ENCODE measurements around the gene DCAF8L2.
"Not testable (repeated sequence)": the region's sequence is repeated elsewhere in the genome, so short reads cannot be mapped to it uniquely, and the experiment has no call there.

The DCAF8L2 gene

DNA sequence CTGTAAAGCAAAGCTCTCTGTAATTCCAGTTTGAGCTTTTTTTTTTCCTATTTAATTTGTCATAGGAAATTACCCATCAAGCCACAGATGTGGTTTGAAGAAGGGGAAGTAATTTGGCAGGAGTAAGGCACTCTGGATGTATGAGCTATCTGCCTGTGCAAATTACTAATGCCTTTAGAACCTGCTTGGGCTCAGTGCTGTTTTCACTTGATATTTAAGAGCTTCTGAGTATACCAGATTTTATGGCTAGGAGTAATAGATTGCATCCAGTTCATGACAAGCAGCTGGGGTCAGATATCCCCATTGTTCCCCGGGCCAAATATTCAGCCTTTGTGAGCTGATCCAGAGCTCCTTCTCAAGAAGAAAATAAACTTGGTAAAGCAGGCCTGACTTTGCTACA lies 89.1 kb downstream of the DCAF8L2 start:
- DNase-seq (ENCODE audit: low read depth in 2 of 2) = no peak

DNA sequence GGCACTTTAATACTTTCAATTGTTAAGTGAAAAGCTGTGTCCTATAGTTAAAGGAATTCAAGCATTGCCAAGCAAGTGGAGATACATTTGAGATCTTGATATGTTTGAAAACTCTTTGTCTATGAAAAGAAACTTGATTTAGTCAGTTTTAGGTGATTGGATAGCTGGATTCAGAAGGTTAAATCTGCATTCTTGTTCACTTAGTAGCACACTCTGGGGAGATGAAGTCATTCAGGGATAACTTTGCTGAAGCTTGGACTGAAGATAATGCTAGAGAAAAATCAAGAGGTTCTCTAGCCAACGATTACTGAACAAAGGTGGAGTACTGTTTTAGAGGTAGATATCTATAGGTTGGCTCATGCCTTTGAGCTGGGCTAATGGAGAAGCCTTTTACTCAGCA lies 90.6 kb downstream of the DCAF8L2 start:
- DNase-seq (ENCODE audit: low read depth in 2 of 2) = no peak

DNA sequence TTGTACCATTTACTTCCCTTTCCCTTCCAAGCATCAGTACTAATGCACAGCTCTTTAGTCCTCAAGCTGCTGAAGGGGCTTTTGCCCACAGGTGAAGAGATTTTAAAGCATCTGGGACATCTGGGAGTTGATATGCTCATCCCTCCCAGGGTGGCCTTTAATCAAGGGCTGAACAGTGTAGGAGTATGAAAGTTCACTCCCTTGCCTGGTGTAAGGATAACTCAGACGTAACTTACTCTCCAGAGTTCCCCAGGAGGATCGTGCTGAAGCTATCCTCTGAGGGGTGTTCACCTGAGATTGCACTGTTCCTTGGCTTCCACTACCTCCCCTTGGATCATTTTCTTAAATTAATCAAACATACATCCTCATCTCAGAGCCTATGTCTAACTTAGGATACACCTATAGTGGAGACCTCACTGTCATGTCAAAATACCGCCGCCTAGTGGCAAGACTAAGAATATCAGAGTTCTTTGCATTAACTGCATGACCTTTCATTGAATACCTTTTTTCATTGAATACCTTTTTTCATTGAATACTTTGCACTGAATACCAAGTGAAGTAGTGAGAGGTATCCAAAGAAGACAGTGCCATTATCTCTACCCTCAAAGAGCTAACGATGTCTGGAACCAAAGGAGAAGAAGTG lies 93.5 kb downstream of the DCAF8L2 start:
- not testable (repeated sequence) for DNase-seq (ENCODE audit: low read depth in 2 of 2)

DNA sequence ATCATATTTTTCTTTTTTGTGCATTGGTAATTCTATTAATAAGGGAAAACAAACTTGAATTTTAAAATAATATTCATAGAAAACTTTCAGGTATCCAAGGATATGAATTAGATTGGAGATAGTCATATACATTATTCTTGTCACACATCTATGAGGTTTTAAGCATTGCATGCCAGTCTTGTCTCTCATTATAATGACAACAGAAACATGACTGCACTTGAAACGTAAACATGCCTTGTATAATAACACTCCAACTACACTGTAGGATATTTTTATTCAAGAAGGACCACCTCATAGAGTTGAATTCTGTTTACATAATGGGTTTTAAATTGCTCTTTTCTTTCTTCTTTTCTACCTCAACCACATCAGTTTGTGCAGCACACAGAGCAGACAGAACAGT lies 104.5 kb downstream of the DCAF8L2 start:
- no peak for DNase-seq (ENCODE audit: low read depth in 2 of 2)

DNA sequence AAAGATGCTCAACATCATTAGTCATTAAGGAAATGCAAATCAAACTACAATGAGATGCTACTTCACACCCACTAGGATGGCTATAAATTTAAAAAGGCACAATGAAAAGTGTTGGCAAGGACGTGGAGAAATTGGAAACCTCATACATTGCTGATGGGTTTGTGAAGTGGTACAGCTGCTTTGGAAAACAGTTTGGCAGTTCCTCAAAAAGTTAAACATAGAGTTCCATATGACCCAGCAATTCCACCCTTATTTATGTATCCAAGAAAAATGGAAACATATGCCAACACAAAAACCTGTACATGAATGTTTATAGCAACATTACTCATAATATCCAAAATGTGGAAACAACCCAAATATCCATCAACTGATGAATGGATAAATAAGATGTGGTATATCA lies 116.4 kb downstream of the DCAF8L2 start:
- DNase-seq (ENCODE audit: low read depth in 2 of 2) = no peak

DNA sequence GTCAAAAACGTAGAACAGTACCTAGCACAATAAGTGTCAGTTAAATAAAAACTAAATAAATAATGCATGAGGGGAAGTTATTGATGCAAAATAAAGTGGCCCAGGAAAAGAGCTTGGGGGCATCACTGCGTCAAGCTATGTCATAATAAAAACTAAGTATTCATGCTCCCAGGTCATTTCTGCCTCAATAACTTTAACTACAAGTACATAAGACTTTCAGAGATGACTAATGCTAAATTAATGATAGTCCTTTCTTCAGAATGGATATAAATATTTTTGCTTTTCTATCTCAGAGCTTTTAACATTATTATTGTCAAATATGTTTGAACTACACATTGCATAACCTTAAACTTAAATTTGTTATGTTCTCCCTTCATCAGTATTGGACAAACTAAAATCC lies 125.5 kb downstream of the DCAF8L2 start:
- no peak for DNase-seq (ENCODE audit: low read depth in 2 of 2)

DNA sequence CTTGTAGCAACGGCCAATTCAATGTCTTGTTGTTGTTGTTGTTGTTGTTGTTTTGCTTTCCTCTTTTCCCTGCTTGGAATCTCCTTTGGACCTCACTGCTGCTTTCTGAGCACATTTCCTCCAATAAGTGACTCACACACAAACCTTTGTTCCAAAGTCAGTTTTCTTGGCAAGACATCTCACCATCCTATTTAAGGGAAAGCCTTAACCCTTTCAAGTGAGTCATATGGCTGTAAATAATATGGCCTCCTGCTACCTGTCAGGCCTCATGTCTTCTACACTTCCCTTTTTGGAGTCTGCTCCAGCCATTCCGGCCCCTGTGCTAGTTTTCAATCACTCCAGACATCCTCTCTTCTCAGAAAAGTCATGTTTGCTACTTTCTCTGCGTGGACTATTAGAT lies 138.1 kb downstream of the DCAF8L2 start:
- DNase-seq (ENCODE audit: low read depth in 2 of 2) = no peak

DNA sequence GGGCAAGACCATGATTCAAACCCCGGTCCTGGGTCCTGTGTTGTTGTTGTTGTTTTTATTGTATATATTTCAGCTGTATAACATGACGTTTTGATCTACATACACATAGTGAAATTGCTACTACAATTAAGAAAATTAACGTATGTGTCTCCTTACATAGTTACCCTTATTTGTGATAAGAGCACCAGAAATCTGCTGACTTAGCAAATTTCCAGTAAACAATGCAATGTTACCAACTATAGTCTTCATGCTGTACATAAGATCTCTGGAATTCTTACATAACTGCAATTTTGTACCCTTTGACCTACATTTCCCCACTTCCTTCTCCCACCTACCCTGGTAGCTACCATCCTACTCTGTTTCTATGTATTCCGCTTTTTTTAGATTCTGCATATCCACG lies 141.8 kb downstream of the DCAF8L2 start:
- no peak for DNase-seq (ENCODE audit: low read depth in 2 of 2)

DNA sequence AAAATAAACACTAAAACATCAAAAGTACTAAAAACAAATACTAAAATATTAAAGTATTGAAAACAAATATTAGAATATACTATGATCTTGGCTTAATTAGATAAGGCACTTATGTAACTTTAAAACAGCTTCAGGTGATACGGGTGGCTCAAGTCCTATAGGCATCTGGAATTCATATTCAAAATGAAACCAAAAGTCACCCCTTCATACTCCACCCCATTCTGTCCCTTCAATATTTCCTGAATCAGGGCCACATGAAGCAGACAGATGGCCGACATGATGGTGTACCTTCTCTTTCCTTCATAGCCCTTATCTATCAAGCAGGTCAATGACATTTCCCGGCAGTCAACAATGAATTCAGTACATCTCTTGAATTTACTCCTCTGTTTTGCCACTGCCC lies 145.8 kb downstream of the DCAF8L2 start:
- no peak for DNase-seq (ENCODE audit: low read depth in 2 of 2)

DNA sequence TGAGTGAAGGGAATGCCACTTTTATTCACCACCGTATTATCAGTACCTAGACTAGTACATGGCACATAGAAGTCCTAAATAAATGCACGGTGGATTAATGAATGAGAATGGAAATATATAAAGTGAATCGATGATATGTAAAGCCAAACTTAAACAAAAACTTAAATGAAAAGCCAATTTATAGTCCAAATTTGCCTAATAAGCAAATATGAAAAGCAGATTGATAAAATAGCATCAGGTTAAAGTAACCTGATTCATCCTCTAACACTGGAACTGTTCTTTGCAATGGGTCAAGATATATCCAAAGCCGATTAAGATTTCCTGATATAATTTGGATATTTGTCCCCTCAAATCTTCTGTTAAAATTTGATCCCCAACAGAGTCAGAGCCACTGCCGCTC lies 150.8 kb downstream of the DCAF8L2 start:
- no peak for DNase-seq (ENCODE audit: low read depth in 2 of 2)

DNA sequence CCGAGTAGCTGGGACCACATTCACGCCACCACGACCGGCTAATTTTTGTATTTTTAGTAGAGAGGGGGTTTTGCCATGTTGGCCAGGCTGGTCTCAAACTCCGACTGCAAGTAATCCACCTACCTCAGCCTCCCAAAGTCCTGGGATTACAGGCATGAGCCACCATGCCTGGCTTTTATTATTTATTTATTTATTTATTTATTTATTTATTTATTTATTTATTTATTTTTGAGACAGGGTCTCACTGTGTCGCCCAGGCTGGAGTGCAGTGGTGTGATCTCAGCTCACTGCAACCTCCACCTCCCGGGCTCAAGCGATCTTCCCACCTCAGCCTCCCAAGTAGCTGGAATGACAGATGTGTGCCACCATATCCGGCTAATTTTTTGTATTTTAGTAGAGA lies 153.4 kb downstream of the DCAF8L2 start:
- not testable (repeated sequence) for DNase-seq (ENCODE audit: low read depth in 2 of 2)

DNA sequence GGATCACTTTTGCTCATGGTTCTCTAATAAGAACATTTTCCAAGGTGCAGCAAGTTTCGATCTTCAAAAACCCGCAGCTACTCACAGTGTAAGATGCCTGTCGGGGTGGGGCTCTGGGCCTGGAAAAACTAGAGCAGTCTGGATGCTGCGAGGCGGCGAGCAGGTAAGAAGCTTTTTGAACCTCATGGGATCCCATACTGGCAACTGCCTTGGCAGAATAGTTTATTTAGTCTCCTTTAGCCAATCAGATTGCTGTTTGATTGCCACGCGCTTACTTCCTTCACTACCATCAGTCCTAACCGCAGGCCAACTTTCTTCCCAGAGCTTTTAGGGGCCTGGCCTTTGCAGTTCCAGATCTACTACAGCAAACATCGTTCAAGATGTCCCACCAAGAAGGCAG lies 156.4 kb downstream of the DCAF8L2 start:
- DNase-seq (ENCODE audit: low read depth in 2 of 2) = no peak

DNA sequence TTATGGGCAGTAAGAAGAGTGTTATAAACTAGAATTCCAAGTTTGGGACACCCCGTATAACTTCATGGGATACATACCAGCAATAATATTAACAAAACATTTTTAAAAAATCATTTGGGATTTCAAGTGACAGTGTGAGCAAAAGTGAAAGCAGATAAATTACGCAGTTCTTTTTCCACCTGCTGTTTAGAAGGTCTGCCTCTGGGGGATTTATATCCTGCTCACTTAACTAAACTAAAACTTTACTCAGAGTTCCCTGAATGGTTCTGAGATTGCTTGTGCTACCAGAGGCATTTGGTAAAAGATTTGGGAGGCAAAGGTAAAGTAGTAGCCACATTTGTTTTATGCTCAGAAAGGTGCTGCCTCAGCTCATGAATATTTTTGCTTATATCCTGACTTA lies 160.2 kb downstream of the DCAF8L2 start:
- not testable (repeated sequence) for DNase-seq (ENCODE audit: low read depth in 2 of 2)

DNA sequence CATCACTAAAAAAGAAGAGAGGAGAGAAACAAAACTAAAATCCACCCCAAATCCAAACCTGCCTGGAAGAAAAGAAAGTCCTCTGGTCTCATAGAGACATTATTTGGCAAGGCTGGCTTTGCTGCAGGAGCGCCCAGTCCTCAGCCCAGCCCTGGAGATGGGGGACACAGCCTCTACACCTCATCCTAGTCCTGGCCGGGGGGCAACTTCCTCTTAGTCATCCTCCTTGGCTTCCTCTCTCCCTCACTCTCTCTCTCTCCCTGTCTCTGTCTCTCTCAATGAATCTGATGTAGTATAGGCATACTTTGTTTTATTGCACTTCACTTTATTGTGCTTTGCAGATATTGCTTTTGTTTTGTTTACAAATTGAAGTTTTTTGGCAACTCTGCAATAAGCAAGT lies 161.8 kb downstream of the DCAF8L2 start:
- DNase-seq (ENCODE audit: low read depth in 2 of 2) = no peak

DNA sequence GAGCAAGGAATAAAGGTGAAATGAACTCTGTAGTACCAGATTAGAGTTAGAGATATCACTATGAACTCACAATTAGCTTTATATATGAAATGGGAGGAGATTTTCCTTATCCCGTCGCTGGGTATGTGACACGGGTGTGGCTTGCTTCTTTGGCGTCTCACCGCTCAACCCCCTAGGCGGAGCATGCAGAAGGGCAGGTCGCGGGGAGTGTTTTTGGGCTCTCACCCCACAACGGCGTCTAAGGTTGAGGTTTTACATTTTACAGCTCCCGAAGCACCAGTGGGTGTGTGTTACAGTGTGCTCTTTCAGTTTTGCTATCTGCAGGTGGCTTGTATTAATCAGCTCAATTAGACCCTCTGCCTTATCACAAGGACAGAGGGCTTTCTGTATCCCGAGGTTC lies 175.6 kb downstream of the DCAF8L2 start:
- DNase-seq (ENCODE audit: low read depth in 2 of 2) = no peak

DNA sequence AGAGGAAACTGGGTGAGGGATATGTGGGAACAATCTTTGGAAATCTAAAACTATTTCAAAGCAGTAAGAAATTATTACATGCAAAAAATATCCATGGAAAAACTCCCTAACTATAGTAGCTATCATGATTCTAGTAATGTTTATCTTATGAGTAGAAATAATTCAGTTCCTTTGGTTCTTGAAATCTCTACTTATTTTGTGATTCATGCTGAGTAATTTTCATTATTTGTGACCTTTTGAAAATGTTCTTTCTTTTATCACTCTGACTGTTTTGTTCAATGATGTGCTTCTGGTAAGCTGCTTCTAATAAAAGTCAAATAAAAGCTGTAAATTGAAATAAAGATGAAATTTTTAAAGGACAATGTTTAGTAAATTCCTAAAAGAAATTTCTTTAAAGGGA lies 177.2 kb downstream of the DCAF8L2 start:
- no peak for DNase-seq (ENCODE audit: low read depth in 2 of 2)

DNA sequence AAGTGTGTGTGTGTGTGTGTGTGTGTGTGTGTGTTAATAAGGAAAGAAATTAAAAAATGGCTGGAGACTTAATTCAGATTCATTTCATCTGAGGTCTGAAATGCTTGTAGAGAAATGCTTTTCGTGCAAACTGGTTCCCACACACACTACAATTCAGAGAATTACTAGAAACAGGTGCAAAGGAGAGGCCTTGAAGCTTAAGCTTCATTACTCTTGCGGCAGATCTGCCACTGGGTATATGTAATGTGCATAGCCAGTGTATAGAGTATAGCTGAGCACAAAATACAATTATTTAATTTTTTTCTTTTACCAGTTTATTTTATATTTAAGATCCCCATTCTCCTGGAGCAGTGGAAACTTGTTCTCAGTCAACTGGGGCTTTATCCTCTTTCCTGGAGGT lies 185.8 kb downstream of the DCAF8L2 start:
- DNase-seq (ENCODE audit: low read depth in 2 of 2) = no peak

DNA sequence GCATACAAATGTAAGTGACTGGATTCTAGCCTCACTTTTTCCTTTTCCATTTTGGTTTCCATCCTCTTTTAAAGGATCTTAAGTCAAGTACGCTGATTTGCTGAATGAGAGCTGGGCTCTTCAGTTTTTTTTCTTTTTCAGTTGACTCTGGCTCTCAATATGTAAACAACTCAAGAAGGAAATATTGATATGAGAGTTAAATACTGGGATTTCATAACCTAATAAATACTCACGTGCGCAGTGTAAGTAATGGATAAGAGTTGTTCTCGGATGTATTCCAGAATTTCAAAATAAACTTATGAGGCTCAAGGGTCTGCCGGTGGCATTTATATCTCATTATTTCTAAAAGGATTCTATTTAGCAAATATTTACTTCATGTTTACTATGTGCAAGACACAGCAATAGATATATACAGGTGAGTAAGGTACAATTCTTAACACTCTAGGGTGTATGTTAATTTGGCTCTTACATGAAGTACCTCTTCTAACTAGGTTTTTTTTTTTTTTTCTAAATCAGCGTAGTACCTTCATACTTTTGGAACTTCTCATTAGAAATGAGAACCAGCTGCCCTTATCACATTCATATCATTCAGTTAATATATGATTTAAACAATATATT lies 206.6 kb downstream of the DCAF8L2 start:
- no peak for DNase-seq (ENCODE audit: low read depth in 2 of 2)

DNA sequence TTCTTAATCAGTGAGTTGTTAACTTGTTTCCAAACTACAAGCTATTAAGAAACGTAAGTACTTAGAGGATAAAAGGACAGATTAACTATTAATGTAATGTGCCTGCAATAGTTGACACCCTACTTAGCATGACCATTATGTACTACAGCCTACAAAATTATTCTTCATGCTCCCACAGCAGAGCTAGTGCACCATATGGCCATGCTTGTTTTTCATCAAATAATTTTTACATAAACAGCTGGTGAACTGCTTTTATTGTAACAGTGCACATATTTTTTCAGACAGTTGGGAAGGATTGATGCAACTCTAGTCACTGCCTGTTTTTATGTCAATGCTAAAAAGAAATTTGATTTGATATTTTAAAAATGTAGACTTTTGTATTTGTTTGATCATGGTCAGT lies 207.4 kb downstream of the DCAF8L2 start:
- DNase-seq (ENCODE audit: low read depth in 2 of 2) = no peak

Measured in stimulated activated CD4-positive, alpha-beta T cell treated with anti-CD3 and anti-CD28 coated beads, Interleukin-4, amount 100 ng/mL, for 48 hours (primary cell).